ENCODE measurements around the gene NEURL1B.

DNA sequence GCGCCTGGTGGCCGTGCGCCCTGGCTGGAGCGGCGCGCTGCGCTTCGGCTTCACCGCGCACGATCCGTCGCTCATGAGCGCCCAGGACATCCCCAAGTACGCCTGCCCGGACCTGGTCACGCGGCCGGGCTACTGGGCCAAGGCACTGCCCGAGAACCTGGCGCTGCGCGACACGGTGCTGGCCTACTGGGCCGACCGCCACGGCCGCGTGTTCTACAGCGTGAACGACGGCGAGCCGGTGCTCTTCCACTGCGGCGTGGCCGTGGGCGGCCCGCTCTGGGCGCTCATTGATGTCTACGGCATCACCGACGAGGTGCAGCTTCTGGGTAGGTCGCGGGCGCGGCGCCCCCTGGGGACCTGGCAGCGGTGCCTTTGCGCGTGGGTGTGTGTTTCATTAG is 28.9 kb downstream of the NEURL1B start:
- TF ChIP-seq POLR2AphosphoS5 (IDR thresholded peaks at IDR 0.05; ENCODE audit: borderline replicate concordance, low read depth, low read length) (no peak), EZH2 (IDR thresholded peaks at IDR 0.05) (no peak)

Measured in SK-N-MC (cell line).